H9 (cell line): ENCODE measurements around the gene KLHL14. TPM values are rescaled to one million over a fixed set of nuclear protein-coding genes. Genes with fewer than 3 reads are reported as not detected.

ENCODE experiments used
- DNase-seq: peaks from one replicate; pipeline ENCODE4 v3.0.0-alpha.2; 2017
- H2AFZ ChIP-seq: one replicate; pipeline ENCODE4 v1.6.1; 2013; ENCODE audit warnings: mild to moderate bottlenecking, low read length, control low read depth, moderate library complexity
- H2AK5ac ChIP-seq: 2 replicates; pipeline ENCODE4 v1.6.1; 2013; ENCODE audit warnings: low read length, control low read depth, mixed read lengths; ENCODE audit not compliant: insufficient read length
- H2BK120ac ChIP-seq: one replicate; pipeline ENCODE4 v1.6.1; 2013; ENCODE audit warnings: low read depth, mild to moderate bottlenecking, low read length, control low read depth, inconsistent platforms; ENCODE audit not compliant: poor library complexity, severe bottlenecking
- H2BK12ac ChIP-seq: 2 replicates; pipeline ENCODE4 v1.6.1; 2013; ENCODE audit warnings: low read length, control low read depth, mixed read lengths, low read depth; ENCODE audit not compliant: insufficient read length
- H2BK15ac ChIP-seq: 2 replicates; pipeline ENCODE4 v1.6.1; 2013; ENCODE audit warnings: low read depth, low read length, control low read depth
- H2BK20ac ChIP-seq: one replicate; pipeline ENCODE4 v1.6.1; 2013; ENCODE audit warnings: low read depth, mild to moderate bottlenecking, low read length, control low read depth, inconsistent platforms; ENCODE audit not compliant: poor library complexity, severe bottlenecking
- H2BK5ac ChIP-seq: 2 replicates; pipeline ENCODE4 v1.6.1; 2013; ENCODE audit warnings: low read length, control low read depth, mixed read lengths; ENCODE audit not compliant: insufficient read length
- H3K14ac ChIP-seq: 2 replicates; pipeline ENCODE4 v1.6.1; 2013; ENCODE audit warnings: low read length, control low read depth; ENCODE audit not compliant: insufficient read depth
- H3K18ac ChIP-seq: 2 replicates; pipeline ENCODE4 v1.6.1; 2013; ENCODE audit warnings: low read depth, mild to moderate bottlenecking, mixed read lengths, low read length, control low read depth; ENCODE audit not compliant: insufficient read length
- H3K23ac ChIP-seq: 2 replicates; pipeline ENCODE4 v1.6.1; 2013; ENCODE audit warnings: low read length, control low read depth, mixed read lengths, low read depth; ENCODE audit not compliant: insufficient read length
- H3K23me2 ChIP-seq: 2 replicates; pipeline ENCODE4 v1.6.1; 2013; ENCODE audit warnings: low read depth, mild to moderate bottlenecking, mixed read lengths, low read length, control low read depth; ENCODE audit not compliant: insufficient read length, poor library complexity, severe bottlenecking
- H3K27ac ChIP-seq: 2 replicates; pipeline ENCODE4 v1.5.1; 2013; ENCODE audit warnings: low read length, control low read depth, mixed read lengths, low read depth; ENCODE audit not compliant: insufficient read length
- H3K27me3 ChIP-seq: 2 replicates; pipeline ENCODE4 v1.6.1; 2013; ENCODE audit warnings: low read length, control low read depth, inconsistent platforms; ENCODE audit not compliant: insufficient read depth
- H3K4ac ChIP-seq: 2 replicates; pipeline ENCODE4 v1.6.1; 2013; ENCODE audit warnings: low read depth, mild to moderate bottlenecking, control low read depth, inconsistent platforms, low read length, moderate library complexity
- H3K4me1 ChIP-seq: 2 replicates; pipeline ENCODE4 v1.6.1; 2013; ENCODE audit warnings: low read length, control low read depth, inconsistent platforms; ENCODE audit not compliant: insufficient read depth
- H3K4me2 ChIP-seq: 2 replicates; pipeline ENCODE4 v1.6.1; 2013; ENCODE audit warnings: low read length, control low read depth, mixed read lengths; ENCODE audit not compliant: insufficient read length, insufficient read depth
- H3K56ac ChIP-seq: 2 replicates; pipeline ENCODE4 v1.6.1; 2013; ENCODE audit warnings: low read depth, mild to moderate bottlenecking, mixed read lengths, low read length, control low read depth; ENCODE audit not compliant: insufficient read length
- H3K79me1 ChIP-seq: 2 replicates; pipeline ENCODE4 v1.6.1; 2013; ENCODE audit warnings: low read depth, mild to moderate bottlenecking, moderate library complexity, low read length, control low read depth, inconsistent platforms; ENCODE audit not compliant: insufficient read depth, poor library complexity, severe bottlenecking
- H3K79me2 ChIP-seq: 2 replicates; pipeline ENCODE4 v1.6.1; 2013; ENCODE audit warnings: low read length, control low read depth, inconsistent platforms; ENCODE audit not compliant: insufficient read depth
- H3K9ac ChIP-seq: 2 replicates; pipeline ENCODE4 v1.6.1; 2013; ENCODE audit warnings: low read length, control low read depth, mixed read lengths; ENCODE audit not compliant: insufficient read length; ENCODE audit errors: extremely low read depth
- H3K9me3 ChIP-seq: one replicate; pipeline ENCODE4 v1.6.1; 2013; ENCODE audit warnings: low read depth, low read length, inconsistent platforms; ENCODE audit not compliant: control insufficient read depth
- H3T11ph ChIP-seq: one replicate; pipeline ENCODE4 v1.6.1; 2013; ENCODE audit warnings: mild to moderate bottlenecking, low read length, control low read depth, inconsistent platforms
- H4K20me1 ChIP-seq: one replicate; pipeline ENCODE4 v1.6.1; 2013; ENCODE audit not compliant: control insufficient read depth, insufficient read length, insufficient read depth
- H4K5ac ChIP-seq: 2 replicates; pipeline ENCODE4 v1.6.1; 2013; ENCODE audit warnings: low read depth, mild to moderate bottlenecking, mixed read lengths, low read length, control low read depth; ENCODE audit not compliant: insufficient read length
- H4K8ac ChIP-seq: replicated peaks from 2 replicates; pipeline ENCODE4 v1.6.1; 2013; ENCODE audit warnings: low read length, control low read depth, mixed read lengths, low read depth; ENCODE audit not compliant: insufficient read length
- H4K91ac ChIP-seq: 2 replicates; pipeline ENCODE4 v1.6.1; 2013; ENCODE audit warnings: low read depth, mild to moderate bottlenecking, moderate library complexity, mixed read lengths, low read length, control low read depth; ENCODE audit not compliant: insufficient read length
- H3K27ac Mint-ChIP-seq, 3 experiments: 2 replicates in 2 of 3; 3 replicates in 1 of 3; pipeline ENCODE4 v1.8.0; 2020 to 2021; ENCODE audit warnings: mixed read lengths in 3 of 3, mild to moderate bottlenecking in 1 of 3, moderate library complexity in 1 of 3
- H3K27me3 Mint-ChIP-seq: 2 replicates; pipeline ENCODE4 v1.8.0; 2021; ENCODE audit warnings: low read depth, mild to moderate bottlenecking, moderate library complexity, mixed read lengths
- H3K36me3 Mint-ChIP-seq, 3 experiments: 2 replicates in 2 of 3; 3 replicates in 1 of 3; pipeline ENCODE4 v1.8.0; 2020 to 2021; ENCODE audit warnings: low read depth in 3 of 3, mixed read lengths in 3 of 3; ENCODE audit not compliant: insufficient read depth in 1 of 3
- H3K4me1 Mint-ChIP-seq, 2 experiments: 2 replicates each; pipeline ENCODE4 v1.8.0; 2020; ENCODE audit warnings: mixed read lengths in 2 of 2
- H3K4me3 Mint-ChIP-seq, 2 experiments: 2 replicates in 1 of 2; 3 replicates in 1 of 2; pipeline ENCODE4 v1.8.0; 2020 to 2021; ENCODE audit warnings: mild to moderate bottlenecking in 2 of 2, mixed read lengths in 2 of 2, moderate library complexity in 1 of 2
- H3K9me3 Mint-ChIP-seq, 2 experiments: 2 replicates in 1 of 2; 3 replicates in 1 of 2; pipeline ENCODE4 v1.8.0; 2020; ENCODE audit warnings: mild to moderate bottlenecking in 2 of 2, mixed read lengths in 2 of 2, moderate library complexity in 1 of 2
- WGBS: extraction: QIAGEN DNeasy Blood & Tissue Kit; methylation state at CpG from one replicate; pipeline ENCODE4 v1.1.7; 2013; ENCODE audit warnings: missing lambda C conversion rate, low lambda C conversion rate, mixed read lengths; ENCODE audit not compliant: insufficient read length; ENCODE audit errors: extremely low coverage; 5-methylcytosine and 5-hydroxymethylcytosine counted together
- total RNA-seq: library from RNA; stranded (reverse); gene quantifications from 2 replicates; pipeline ENCODE4 v1.2.1, GENCODE V29; 2021
- TF ChIP-seq, protein P1 (sequence below): fragments of 200-600 bp; sonication (generic); conservative IDR thresholded peaks from 3 replicates; pipeline ENCODE4 v1.8.0; 2021; ENCODE audit warnings: antibody characterized with exemption, mild to moderate bottlenecking

KLHL14 gene
- total RNA-seq, 1 experiment from 2014 or later = 1.0 TPM

DNA sequence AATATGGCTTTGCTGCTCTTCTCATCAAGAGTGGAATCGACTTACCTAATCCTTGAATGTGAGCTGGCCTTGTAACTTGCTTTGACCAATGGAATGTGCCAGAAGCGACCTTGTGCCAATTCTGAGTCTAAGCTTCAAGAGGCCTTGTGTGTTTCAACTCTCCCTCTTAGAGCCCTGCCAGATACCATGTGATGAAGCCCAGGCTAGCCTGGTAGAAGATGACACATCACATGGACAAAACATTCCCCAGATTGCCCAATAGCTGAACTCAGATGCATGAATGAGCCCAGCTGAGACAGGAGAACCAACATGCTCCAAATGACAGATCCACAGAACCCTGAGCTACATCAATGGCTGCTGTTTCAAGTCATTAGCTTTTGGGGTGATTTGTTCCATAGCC lies 4.2 kb upstream of the KLHL14 start:
- Histone ChIP-seq H2BK12ac (no peak overlapping the region), H4K5ac (no peak overlapping the region), H3K56ac (no peak overlapping the region), H2BK20ac (no peak overlapping the region), H4K91ac (no peak overlapping the region), H3K9ac (no peak overlapping the region), H2AFZ (no peak overlapping the region), H3K14ac (no peak overlapping the region), H3T11ph (no peak overlapping the region), H4K20me1 (no peaks in the 10 kb centered on the region), H3K23me2 (peaks cover 9% of the 10 kb centered on the region), H2AK5ac (no peak overlapping the region), H3K9me3 (no peaks in the 10 kb centered on the region), H2BK120ac (no peak overlapping the region), H3K79me2 (no peaks in the 10 kb centered on the region), H3K27me3 (peaks cover 15% of the 10 kb centered on the region), H2BK15ac (no peak overlapping the region), H3K4me2 (no peak overlapping the region), H3K18ac (no peak overlapping the region), H4K8ac (no peak overlapping the region), H2BK5ac (no peak overlapping the region), H3K23ac (no peak overlapping the region), H3K27ac (no peak overlapping the region), H3K4ac (no peak overlapping the region), H3K79me1 (no peaks in the 10 kb centered on the region), H3K4me1 (peaks cover 4% of the 10 kb centered on the region; the same call in 1 of the 2 replicates)
- Mint-ChIP-seq H3K9me3 (no peaks in the 10 kb centered on the region), H3K27me3 (peaks cover 29% of the 10 kb centered on the region), H3K4me1 (peaks cover 23 to 29% of the 10 kb centered on the region in 2 experiments), H3K36me3 (no peaks in the 10 kb centered on the region), H3K4me3 (no peak overlapping the region), H3K27ac (no peak overlapping the region; a peak in 1 of 7 replicates)
- WGBS = no CpG with 5 or more reads among the region's 2 CpGs
- TF ChIP-seq, protein P1, sequence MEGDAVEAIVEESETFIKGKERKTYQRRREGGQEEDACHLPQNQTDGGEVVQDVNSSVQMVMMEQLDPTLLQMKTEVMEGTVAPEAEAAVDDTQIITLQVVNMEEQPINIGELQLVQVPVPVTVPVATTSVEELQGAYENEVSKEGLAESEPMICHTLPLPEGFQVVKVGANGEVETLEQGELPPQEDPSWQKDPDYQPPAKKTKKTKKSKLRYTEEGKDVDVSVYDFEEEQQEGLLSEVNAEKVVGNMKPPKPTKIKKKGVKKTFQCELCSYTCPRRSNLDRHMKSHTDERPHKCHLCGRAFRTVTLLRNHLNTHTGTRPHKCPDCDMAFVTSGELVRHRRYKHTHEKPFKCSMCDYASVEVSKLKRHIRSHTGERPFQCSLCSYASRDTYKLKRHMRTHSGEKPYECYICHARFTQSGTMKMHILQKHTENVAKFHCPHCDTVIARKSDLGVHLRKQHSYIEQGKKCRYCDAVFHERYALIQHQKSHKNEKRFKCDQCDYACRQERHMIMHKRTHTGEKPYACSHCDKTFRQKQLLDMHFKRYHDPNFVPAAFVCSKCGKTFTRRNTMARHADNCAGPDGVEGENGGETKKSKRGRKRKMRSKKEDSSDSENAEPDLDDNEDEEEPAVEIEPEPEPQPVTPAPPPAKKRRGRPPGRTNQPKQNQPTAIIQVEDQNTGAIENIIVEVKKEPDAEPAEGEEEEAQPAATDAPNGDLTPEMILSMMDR = no peak
- DNase-seq = no peak
